NOMO-1 (cell line): ENCODE measurements around the gene MRPL16.

Experiments
- DNase-seq, 2 experiments: peaks; one replicate each; lab custom pipeline; 2025; ENCODE audit not compliant: unreplicated experiment in 2 of 2; lab: John Stamatoyannopoulos, UW

Gene MRPL16

GRCh38 chr11:59776210-59777066 lies 34.1 kb downstream of the MRPL16 start:
- DNase-seq = no peak

- DNase-seq = no peak
These were observed 37.5 kb downstream of the MRPL16 start for GRCh38 chr11:59773083-59773440.

GRCh38 chr11:59771605-59772004 lies 39.0 kb downstream of the MRPL16 start:
- peak; percentile 39 to 52 for DNase-seq

- no peak for DNase-seq
These were observed 39.7 kb downstream of the MRPL16 start for GRCh38 chr11:59770869-59771268.

- DNase-seq = no peak
These were observed 40.3 kb downstream of the MRPL16 start for GRCh38 chr11:59770319-59770718.

GRCh38 chr11:59769828-59770227 lies 40.8 kb downstream of the MRPL16 start:
- no peak for DNase-seq

- DNase-seq = no peak
These were observed 41.5 kb downstream of the MRPL16 start for GRCh38 chr11:59769111-59769510.

- DNase-seq = peak; percentile 13 to 14
These were observed 43.4 kb downstream of the MRPL16 start for GRCh38 chr11:59767225-59767611.

GRCh38 chr11:59766542-59767224 lies 43.9 kb downstream of the MRPL16 start:
- DNase-seq = no peak

GRCh38 chr11:59765068-59765735 lies 45.4 kb downstream of the MRPL16 start:
- peak in 1 of 2 experiments; percentile 20 for DNase-seq

GRCh38 chr11:59761993-59762392 lies 48.6 kb downstream of the MRPL16 start:
- DNase-seq = no peak

GRCh38 chr11:59760771-59761170 lies 49.8 kb downstream of the MRPL16 start:
- DNase-seq = no peak

GRCh38 chr11:59759900-59760299 lies 50.7 kb downstream of the MRPL16 start:
- DNase-seq = no peak

- DNase-seq = no peak
These were observed 52.1 kb downstream of the MRPL16 start for GRCh38 chr11:59758401-59759037.

GRCh38 chr11:59756845-59757244 lies 53.7 kb downstream of the MRPL16 start:
- peak; percentile 34 to 74 for DNase-seq

- no peak for DNase-seq
These were observed 54.1 kb downstream of the MRPL16 start for GRCh38 chr11:59756558-59756840.
